ENCODE measurements around the gene MAPK14. TPM values are rescaled to one million over a fixed set of nuclear protein-coding genes. Genes with fewer than 3 reads are reported as not detected.

Gene MAPK14
- polyA plus RNA-seq, 2 of the 4 experiments (the other 2 are of a cell fraction) = 19.4 to 36.7 TPM

DNA sequence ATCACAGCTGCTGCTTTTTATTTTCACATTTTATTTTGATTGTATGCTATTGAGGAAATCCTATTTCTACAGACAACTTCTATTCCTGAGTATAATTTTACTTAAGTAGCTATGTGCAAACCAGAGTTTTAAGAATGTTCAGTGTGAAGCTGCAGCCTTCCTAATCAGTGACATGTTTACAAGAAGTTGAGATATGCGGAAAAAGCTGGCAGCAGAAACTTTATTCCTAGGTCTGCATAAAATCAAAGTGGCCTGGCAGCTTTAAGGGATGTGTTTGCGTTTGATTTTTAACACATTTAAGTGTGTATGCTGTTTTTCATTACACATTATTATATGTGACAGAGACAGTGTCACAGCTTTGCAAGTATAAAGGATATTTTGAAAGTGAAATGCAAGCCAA is 26.3 kb downstream of the MAPK14 start:
- no peak for ATAC-seq
- TF ChIP-seq MYC (IDR thresholded peaks at IDR 0.05; ENCODE audit: borderline replicate concordance, low read length) (no peak), EHF (CRISPR knock-in tag; IDR thresholded peaks at IDR 0.05) (no peak)
- TF ChIP-seq, protein P1, sequence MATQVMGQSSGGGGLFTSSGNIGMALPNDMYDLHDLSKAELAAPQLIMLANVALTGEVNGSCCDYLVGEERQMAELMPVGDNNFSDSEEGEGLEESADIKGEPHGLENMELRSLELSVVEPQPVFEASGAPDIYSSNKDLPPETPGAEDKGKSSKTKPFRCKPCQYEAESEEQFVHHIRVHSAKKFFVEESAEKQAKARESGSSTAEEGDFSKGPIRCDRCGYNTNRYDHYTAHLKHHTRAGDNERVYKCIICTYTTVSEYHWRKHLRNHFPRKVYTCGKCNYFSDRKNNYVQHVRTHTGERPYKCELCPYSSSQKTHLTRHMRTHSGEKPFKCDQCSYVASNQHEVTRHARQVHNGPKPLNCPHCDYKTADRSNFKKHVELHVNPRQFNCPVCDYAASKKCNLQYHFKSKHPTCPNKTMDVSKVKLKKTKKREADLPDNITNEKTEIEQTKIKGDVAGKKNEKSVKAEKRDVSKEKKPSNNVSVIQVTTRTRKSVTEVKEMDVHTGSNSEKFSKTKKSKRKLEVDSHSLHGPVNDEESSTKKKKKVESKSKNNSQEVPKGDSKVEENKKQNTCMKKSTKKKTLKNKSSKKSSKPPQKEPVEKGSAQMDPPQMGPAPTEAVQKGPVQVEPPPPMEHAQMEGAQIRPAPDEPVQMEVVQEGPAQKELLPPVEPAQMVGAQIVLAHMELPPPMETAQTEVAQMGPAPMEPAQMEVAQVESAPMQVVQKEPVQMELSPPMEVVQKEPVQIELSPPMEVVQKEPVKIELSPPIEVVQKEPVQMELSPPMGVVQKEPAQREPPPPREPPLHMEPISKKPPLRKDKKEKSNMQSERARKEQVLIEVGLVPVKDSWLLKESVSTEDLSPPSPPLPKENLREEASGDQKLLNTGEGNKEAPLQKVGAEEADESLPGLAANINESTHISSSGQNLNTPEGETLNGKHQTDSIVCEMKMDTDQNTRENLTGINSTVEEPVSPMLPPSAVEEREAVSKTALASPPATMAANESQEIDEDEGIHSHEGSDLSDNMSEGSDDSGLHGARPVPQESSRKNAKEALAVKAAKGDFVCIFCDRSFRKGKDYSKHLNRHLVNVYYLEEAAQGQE (IDR thresholded peaks at IDR 0.05) = no peak
- Histone ChIP-seq H3K4me3 (no peak overlapping the region), H3K4me2 (no peak overlapping the region), H3K27ac (no peak overlapping the region), H3K4me1 (no peaks in the 10 kb centered on the region), H3K9me3 (no peaks in the 10 kb centered on the region)
- 95% methylated on average over 2 of the region's 2 CpGs for WGBS (ENCODE audit: missing lambda C conversion rate)
- no peak for FAIRE-seq
- ChIA-PET POLR2A (no interaction called here), CTCF (interaction anchor here (0.8 kb wide), 1 partner anchor 26 kb away, joined by 3 read pairs; the partner anchor contains the start of gene MAPK14)
- DNase-seq (ENCODE audit: low read depth in 1 of 2, low spot score in 1 of 2) = no peak

DNA sequence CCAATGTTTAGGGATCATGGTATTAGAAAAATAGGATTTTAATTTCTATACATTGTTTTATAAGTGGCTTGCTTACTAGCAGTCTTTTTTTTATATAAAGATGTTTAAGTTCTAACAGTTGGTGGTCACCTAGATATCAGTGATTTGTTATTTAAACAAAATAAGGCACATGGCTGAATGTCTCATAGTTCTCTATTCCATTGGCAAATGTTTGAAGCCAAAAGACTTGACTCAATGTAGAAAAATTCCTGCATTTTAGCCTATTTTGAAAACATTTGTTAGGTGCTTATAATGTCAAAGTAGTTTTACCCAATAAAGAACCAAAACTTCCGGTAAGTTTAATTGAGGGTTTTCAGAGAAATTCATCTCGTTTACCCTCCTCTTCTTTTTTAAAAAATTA is 26.8 kb downstream of the MAPK14 start:
- no peak overlapping the region for H3K4me3 ChIP-seq
- ATAC-seq = no peak
- DNase-seq (ENCODE audit: low read depth in 1 of 2, low spot score in 1 of 2) = no peak
- WGBS (ENCODE audit: missing lambda C conversion rate) = 93% methylated on average over 2 of the region's 2 CpGs
- no peak overlapping the region for H3K4me2 ChIP-seq
- H3K9me3 ChIP-seq = no peaks in the 10 kb centered on the region
- POLR2A ChIA-PET = no interaction called here
- CTCF ChIA-PET = no interaction called here
- no peaks in the 10 kb centered on the region for H3K4me1 ChIP-seq
- no peak for FAIRE-seq
- H3K27ac ChIP-seq = no peak overlapping the region
- TF ChIP-seq RARB (CRISPR knock-in tag; IDR thresholded peaks at IDR 0.05) (no peak), CHD2 (IDR thresholded peaks at IDR 0.05; ENCODE audit: low read length, partially characterized antibody) (no peak), ESRRA (IDR thresholded peaks at IDR 0.05; ENCODE audit: borderline replicate concordance, low read length) (no peak), SMC3 (IDR thresholded peaks at IDR 0.05) (no peak), RFX5 (IDR thresholded peaks at IDR 0.05) (no peak), CHD4 (IDR thresholded peaks at IDR 0.05; ENCODE audit: borderline replicate concordance) (no peak)

DNA sequence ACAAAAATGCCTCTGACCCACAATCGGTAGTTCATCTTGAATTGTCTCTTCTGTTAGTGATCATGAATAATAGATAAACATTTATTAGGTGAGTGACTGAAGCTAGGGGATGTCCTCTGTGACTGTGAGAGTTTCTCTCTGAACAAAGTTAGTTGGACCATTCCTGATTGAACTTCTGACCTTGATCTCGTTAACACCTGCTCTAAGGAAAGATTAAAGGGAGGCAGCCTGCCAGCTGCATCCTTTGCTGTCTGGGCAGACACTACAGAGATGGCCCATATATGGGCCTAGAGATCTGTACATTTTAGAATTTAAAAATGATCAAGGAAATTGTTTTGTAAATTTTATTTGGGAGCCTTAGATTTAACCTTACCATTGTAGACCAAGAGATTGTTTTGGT is 27.3 kb downstream of the MAPK14 start:
- no peaks in the 10 kb centered on the region for H3K4me1 ChIP-seq
- no peaks in the 10 kb centered on the region for H3K9me3 ChIP-seq
- no peak for ATAC-seq
- no peak overlapping the region for H3K4me3 ChIP-seq
- POLR2A ChIA-PET = no interaction called here
- no peak for DNase-seq (ENCODE audit: low read depth in 1 of 2, low spot score in 1 of 2)
- WGBS (ENCODE audit: missing lambda C conversion rate) = 92% methylated on average over 2 of the region's 2 CpGs
- H3K4me2 ChIP-seq = no peak overlapping the region
- TF ChIP-seq TFCP2L1 (CRISPR knock-in tag; IDR thresholded peaks at IDR 0.05) (no peak), EP300 (IDR thresholded peaks at IDR 0.05) (no peak), MAZ (IDR thresholded peaks at IDR 0.05; ENCODE audit: borderline replicate concordance, low read depth, low read length) (no peak), FOSL2 (IDR thresholded peaks at IDR 0.05) (no peak), FOSL2 (CRISPR knock-in tag; IDR thresholded peaks at IDR 0.05) (no peak), SMC3 (IDR thresholded peaks at IDR 0.05) (no peak), HOXB5 (CRISPR knock-in tag; IDR thresholded peaks at IDR 0.05) (no peak)
- TF ChIP-seq, protein P2, sequence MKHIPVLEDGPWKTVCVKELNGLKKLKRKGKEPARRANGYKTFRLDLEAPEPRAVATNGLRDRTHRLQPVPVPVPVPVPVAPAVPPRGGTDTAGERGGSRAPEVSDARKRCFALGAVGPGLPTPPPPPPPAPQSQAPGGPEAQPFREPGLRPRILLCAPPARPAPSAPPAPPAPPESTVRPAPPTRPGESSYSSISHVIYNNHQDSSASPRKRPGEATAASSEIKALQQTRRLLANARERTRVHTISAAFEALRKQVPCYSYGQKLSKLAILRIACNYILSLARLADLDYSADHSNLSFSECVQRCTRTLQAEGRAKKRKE (CRISPR knock-in tag; IDR thresholded peaks at IDR 0.05; ENCODE audit: low read depth) = no peak
- TF ChIP-seq, protein P3, sequence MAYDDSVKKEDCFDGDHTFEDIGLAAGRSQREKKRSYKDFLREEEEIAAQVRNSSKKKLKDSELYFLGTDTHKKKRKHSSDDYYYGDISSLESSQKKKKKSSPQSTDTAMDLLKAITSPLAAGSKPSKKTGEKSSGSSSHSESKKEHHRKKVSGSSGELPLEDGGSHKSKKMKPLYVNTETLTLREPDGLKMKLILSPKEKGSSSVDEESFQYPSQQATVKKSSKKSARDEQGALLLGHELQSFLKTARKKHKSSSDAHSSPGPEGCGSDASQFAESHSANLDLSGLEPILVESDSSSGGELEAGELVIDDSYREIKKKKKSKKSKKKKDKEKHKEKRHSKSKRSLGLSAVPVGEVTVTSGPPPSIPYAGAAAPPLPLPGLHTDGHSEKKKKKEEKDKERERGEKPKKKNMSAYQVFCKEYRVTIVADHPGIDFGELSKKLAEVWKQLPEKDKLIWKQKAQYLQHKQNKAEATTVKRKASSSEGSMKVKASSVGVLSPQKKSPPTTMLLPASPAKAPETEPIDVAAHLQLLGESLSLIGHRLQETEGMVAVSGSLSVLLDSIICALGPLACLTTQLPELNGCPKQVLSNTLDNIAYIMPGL (CRISPR knock-in tag; IDR thresholded peaks at IDR 0.05; ENCODE audit: borderline replicate concordance) = no peak
- FAIRE-seq = no peak
- H3K27ac ChIP-seq = no peak overlapping the region
- CTCF ChIA-PET = no interaction called here
